Measurements from ENCODE around the gene MRPS24. TPM values are rescaled to one million over a fixed set of nuclear protein-coding genes. Genes with fewer than 3 reads are reported as not detected.

Gene MRPS24
- total and polyA plus RNA-seq, 2 of the 13 experiments (the other 11 are each of a cell fraction or from before 2014, with no cell fraction given) = 135 to 162 TPM

DNA sequence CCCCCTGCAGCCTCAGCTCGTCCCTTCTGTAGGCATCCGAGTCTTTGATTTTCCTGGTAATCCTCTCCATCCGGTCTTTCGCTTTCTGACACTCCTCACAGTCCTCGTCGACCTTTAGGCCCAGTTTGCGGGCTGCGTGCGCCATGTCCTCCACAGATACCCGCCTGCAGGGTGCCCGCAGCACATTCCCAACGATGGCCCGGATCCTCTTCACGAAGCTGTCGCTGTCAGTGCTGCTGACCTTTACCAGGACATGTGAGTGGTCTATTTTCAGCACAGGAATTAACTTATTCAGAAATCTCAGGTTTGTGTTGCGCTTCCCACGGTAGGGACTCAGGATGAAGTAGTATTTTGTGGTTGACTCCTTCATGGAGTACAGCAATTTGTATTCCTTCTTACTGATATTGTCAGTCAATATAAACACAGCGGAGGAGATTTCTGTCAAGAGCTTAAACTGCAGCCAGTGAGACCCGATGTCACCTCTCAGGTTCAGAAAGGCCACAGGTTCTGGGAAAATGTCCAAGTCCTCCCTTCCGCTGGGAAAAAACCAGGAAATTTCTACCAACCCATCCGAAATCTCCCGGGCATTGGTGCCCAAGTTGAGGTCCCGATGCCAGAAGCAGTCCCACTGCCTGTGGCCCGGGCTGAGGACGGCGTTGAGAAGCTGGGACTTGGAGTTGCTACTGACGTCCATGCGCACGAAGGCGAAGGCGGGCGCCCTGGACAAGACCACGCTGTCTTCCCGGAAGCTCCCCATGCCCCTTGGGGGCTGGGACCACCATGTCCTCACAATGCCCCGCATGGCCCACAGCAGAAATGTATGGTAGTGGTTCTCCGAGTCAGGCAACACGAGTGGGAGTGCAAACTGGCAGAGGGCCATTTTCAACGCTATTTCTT, 8.9 kb upstream of the MRPS24 start:
- ATAC-seq = no peak

More for the DNA sequence above, 8.9 kb upstream of the MRPS24 start:
- TF ChIP-seq MEIS2 (CRISPR knock-in tag; IDR thresholded peaks at IDR 0.05) (no peak), GABPA (IDR thresholded peaks at IDR 0.05; ENCODE audit: low read depth, low read length) (no peak), GABPA (CRISPR knock-in tag; IDR thresholded peaks at IDR 0.05; ENCODE audit: low read depth) (no peak), ZNF644 (CRISPR knock-in tag; IDR thresholded peaks at IDR 0.05; ENCODE audit: low read depth) (no peak), ZFY (CRISPR knock-in tag; IDR thresholded peaks at IDR 0.05) (no peak), RORA (CRISPR knock-in tag; IDR thresholded peaks at IDR 0.05) (no peak), EED (CRISPR knock-in tag; IDR thresholded peaks at IDR 0.05) (no peak), CENPT (CRISPR knock-in tag; IDR thresholded peaks at IDR 0.05; ENCODE audit: low read depth) (no peak), SRSF4 (IDR thresholded peaks at IDR 0.05; ENCODE audit: low read depth, low read length, poor library complexity, severe bottlenecking) (no peak), ZFP41 (CRISPR knock-in tag; IDR thresholded peaks at IDR 0.05; ENCODE audit: borderline replicate concordance) (no peak)
- TF ChIP-seq, protein P1, sequence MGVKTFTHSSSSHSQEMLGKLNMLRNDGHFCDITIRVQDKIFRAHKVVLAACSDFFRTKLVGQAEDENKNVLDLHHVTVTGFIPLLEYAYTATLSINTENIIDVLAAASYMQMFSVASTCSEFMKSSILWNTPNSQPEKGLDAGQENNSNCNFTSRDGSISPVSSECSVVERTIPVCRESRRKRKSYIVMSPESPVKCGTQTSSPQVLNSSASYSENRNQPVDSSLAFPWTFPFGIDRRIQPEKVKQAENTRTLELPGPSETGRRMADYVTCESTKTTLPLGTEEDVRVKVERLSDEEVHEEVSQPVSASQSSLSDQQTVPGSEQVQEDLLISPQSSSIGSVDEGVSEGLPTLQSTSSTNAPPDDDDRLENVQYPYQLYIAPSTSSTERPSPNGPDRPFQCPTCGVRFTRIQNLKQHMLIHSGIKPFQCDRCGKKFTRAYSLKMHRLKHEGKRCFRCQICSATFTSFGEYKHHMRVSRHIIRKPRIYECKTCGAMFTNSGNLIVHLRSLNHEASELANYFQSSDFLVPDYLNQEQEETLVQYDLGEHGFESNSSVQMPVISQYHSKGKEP (CRISPR knock-in tag; IDR thresholded peaks at IDR 0.05) = no peak
- TF ChIP-seq, protein P2, sequence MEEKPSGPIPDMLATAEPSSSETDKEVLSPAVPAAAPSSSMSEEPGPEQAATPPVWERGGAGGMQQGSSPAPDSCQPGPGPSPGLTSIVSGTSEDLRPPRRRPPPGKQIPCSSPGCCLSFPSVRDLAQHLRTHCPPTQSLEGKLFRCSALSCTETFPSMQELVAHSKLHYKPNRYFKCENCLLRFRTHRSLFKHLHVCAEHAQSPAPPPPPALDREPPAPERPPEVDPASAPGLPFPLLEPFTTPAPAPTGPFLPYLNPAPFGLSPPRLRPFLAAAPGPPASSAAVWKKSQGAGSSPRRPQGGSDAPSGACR (CRISPR knock-in tag; IDR thresholded peaks at IDR 0.05) = no peak
- TF ChIP-seq, protein P3, sequence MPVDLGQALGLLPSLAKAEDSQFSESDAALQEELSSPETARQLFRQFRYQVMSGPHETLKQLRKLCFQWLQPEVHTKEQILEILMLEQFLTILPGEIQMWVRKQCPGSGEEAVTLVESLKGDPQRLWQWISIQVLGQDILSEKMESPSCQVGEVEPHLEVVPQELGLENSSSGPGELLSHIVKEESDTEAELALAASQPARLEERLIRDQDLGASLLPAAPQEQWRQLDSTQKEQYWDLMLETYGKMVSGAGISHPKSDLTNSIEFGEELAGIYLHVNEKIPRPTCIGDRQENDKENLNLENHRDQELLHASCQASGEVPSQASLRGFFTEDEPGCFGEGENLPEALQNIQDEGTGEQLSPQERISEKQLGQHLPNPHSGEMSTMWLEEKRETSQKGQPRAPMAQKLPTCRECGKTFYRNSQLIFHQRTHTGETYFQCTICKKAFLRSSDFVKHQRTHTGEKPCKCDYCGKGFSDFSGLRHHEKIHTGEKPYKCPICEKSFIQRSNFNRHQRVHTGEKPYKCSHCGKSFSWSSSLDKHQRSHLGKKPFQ (CRISPR knock-in tag; IDR thresholded peaks at IDR 0.05; ENCODE audit: insufficient replicate concordance) = no peak
- FAIRE-seq (no peak), DNase-seq (ENCODE audit: low spot score) (no peak)
- Histone ChIP-seq H3K36me3 (replicated peaks in 1 of 2; ENCODE audit: control insufficient read depth in 1 of 2, insufficient read depth in 2 of 2, low read length in 2 of 2) (peaks cover 24 to 70% of the 10 kb centered on the region in 2 experiments), H3K27me3 (ENCODE audit: control insufficient read depth in 1 of 2, insufficient read depth in 2 of 2, low read length in 2 of 2) (no peaks in the 10 kb centered on the region), H3K27ac (ENCODE audit: extremely low read length, insufficient read depth, low read length) (no peak overlapping the region), H3K4me1 (ENCODE audit: insufficient read depth, low read length) (no peaks in the 10 kb centered on the region), H2AFZ (ENCODE audit: low read length) (no peak overlapping the region), H3K9me3 (ENCODE audit: low read length) (no peaks in the 10 kb centered on the region), H3K79me2 (ENCODE audit: insufficient read depth, low read length) (no peaks in the 10 kb centered on the region), H3K4me2 (ENCODE audit: low read depth, low read length) (no peak overlapping the region), H3K4me3 (replicated peaks in 1 of 3; ENCODE audit: insufficient read depth in 1 of 3, low read depth in 2 of 3, low read length in 3 of 3) (no peak overlapping the region), H3K9ac (ENCODE audit: insufficient read depth, low read depth, low read length) (no peak overlapping the region), H4K20me1 (ENCODE audit: insufficient read depth, low read length) (no peaks in the 10 kb centered on the region)
- ChIA-PET POLR2A (no interaction called here), CTCF (ENCODE audit: low intra/inter-chr PET ratio, low total read pairs) (no interaction called here)
- WGBS (ENCODE audit: low lambda C conversion rate) = 97% methylated on average over 38 of the region's 38 CpGs
- in situ Hi-C loops (cut with HindIII; ENCODE audit: extremely low pct_ligation_motif_present, low pct_unique_long_range_greater_than_20kb) = no loop called here
- intact Hi-C loops (cut with micrococcal nuclease; ENCODE audit: unreplicated experiment) = no loop called here
- no TSS peak for BruUV-seq (replicated peaks)

Data from HepG2 (cell line).